AG04450 (cell line): ENCODE measurements around the gene NCLN. TPM values are rescaled to one million over a fixed set of nuclear protein-coding genes. Genes with fewer than 3 reads are reported as not detected.

Source experiments
- CTCF ChIA-PET: fragments of 300-600, 350-600 bp; formaldehyde crosslinking; extraction: SDS; loops from one replicate; lab custom pipeline; 2022; ENCODE audit warnings: antibody characterized with exemption, inconsistent platforms; lab: Charles Lee
- POLR2A ChIA-PET: fragments of 350-600 bp; formaldehyde crosslinking; extraction: SDS; loops from one replicate; lab custom pipeline; 2021; ENCODE audit warnings: antibody characterized with exemption, inconsistent platforms; lab: Yijun Ruan, JAX
- DNase-seq: peaks from one replicate; pipeline ENCODE4 v3.0.0-alpha.2; 2011; ENCODE audit warnings: low read depth, low spot score
- H3K27ac ChIP-seq: one replicate; pipeline ENCODE4 v1.5.1; 2012; ENCODE audit warnings: low read depth, low read length, control low read depth
- H3K27me3 ChIP-seq: one replicate; pipeline ENCODE4 v1.6.0; 2012; ENCODE audit warnings: low read length; ENCODE audit not compliant: control insufficient read depth, insufficient read depth
- H3K4me3 ChIP-seq: 2 replicates; pipeline ENCODE4 v1.5.1; 2011; ENCODE audit warnings: mild to moderate bottlenecking, low read depth, low read length, control low read depth
- H3K9me3 ChIP-seq: 2 replicates; pipeline ENCODE4 v1.5.1; 2012; ENCODE audit warnings: low read length; ENCODE audit not compliant: control insufficient read depth, insufficient read depth
- CTCF ChIP-seq: IDR thresholded peaks from 2 replicates; pipeline ENCODE4 v1.5.1; 2011; ENCODE audit warnings: low read depth, low read length, control low read depth, inconsistent platforms
- polyA plus RNA-seq: library from polyadenylated mRNA; depleted of rRNA; stranded (reverse); fragments of >200 nt; gene quantifications from 2 replicates; pipeline ENCODE4 v1.2.3, GENCODE V29; 2011

Gene NCLN
- polyA plus RNA-seq, 1 experiment: 27.1 TPM

GRCh38 chr19:3187662-3188511 lies 2.2 kb downstream of the NCLN start:
- Histone ChIP-seq H3K4me3 (no peak overlapping the region), H3K27ac (no peak overlapping the region), H3K27me3 (no peaks in the 10 kb centered on the region), H3K9me3 (no peaks in the 10 kb centered on the region; the same call in 1 of the 2 replicates)
- ChIA-PET CTCF (no interaction called here), POLR2A (no interaction called here)
- TF ChIP-seq CTCF: no peak
- DNase-seq: no peak

GRCh38 chr19:3188627-3189596 lies 3.2 kb downstream of the NCLN start:
- TF ChIP-seq CTCF: no peak
- H3K27me3 ChIP-seq: no peaks in the 10 kb centered on the region
- DNase-seq: no peak
- no peaks in the 10 kb centered on the region; the same call in 1 of the 2 replicates for H3K9me3 ChIP-seq
- POLR2A ChIA-PET: no interaction called here
- CTCF ChIA-PET: no interaction called here
- no peak overlapping the region for H3K4me3 ChIP-seq
- no peak overlapping the region for H3K27ac ChIP-seq

DNA sequence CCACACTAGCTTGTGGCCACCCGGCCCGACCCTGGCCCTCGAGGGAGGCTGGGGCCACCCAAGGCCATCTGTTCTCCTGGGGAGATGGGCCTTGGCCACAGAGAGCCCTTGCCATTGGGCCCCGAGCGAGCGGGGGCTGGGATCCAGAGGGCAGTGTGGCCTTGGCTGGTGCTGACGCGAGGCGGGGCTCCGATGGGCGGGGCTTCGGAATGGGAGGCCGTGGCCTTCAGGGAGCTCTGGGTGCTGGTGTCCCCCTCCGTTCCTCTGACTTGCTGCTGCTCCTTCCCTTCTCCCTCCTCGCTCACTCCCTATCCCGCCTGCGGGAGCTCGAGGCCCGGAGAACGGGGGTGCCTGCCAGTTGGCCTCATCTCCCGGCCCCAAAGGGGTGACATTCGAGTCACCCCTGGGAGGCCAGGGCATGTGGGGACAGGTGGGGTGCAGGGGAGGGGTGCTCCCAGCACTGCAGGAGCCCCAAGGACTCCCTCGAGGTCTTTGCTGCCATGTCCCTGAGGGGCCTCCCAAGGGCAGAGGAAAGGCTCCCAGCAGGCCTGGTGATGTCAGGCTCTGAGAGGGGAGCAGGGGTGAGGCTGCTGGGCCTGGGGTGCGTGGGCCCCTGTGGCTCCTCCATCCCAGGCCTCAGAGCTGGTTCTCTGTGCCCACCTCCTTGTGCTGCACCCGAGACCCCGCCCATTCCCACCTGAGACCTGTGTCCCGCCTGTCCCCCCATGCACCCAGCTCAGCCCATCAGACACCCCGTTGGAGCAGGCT lies 4.2 kb downstream of the NCLN start:
- Histone ChIP-seq H3K9me3 (no peaks in the 10 kb centered on the region; the same call in 1 of the 2 replicates), H3K27ac (no peak overlapping the region), H3K4me3 (no peak overlapping the region), H3K27me3 (no peaks in the 10 kb centered on the region)
- POLR2A ChIA-PET: no interaction called here
- DNase-seq: no peak
- CTCF ChIA-PET: no interaction called here
- TF ChIP-seq CTCF: no peak

DNA sequence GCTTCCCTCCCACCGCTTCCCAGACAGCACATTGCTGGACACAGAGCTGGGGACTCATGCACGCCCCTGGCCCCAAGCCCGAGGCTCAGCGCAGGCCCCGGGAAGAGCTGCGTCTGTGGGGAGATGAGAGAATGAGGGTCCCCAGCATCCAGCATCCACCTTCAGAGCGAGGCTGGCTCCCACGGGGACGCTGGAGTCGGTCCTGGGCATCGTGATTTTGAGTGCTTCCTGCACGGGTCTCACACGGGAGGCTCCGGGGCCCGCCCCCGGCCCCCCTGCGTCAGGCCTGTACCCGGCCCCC lies 4.7 kb downstream of the NCLN start:
- H3K27ac ChIP-seq: no peak overlapping the region
- ChIA-PET POLR2A (no interaction called here), CTCF (no interaction called here)
- no peak for DNase-seq
- H3K4me3 ChIP-seq: no peak overlapping the region
- H3K27me3 ChIP-seq: no peaks in the 10 kb centered on the region
- no peaks in the 10 kb centered on the region; the same call in 1 of the 2 replicates for H3K9me3 ChIP-seq
- no peak for TF ChIP-seq CTCF
